HEK293 (cell line): ENCODE results near the gene MMD2.

Experiments
- SCRT2 ChIP-seq: fragments of 450-650 bp; formaldehyde crosslinking; IDR thresholded peaks from 2 replicates; pipeline ENCODE4 v1.5.1; 2016; ENCODE audit warnings: missing biosample characterization, missing genetic modification characterization
- ZNF311 ChIP-seq: fragments of 450-650 bp; formaldehyde crosslinking; IDR thresholded peaks from 2 replicates; pipeline ENCODE4 v1.5.1; 2017; ENCODE audit warnings: missing biosample characterization, missing genetic modification characterization, borderline replicate concordance
- TF ChIP-seq, protein P1 (sequence below): fragments of 450-650 bp; formaldehyde crosslinking; IDR thresholded peaks from 2 replicates; pipeline ENCODE4 v1.5.1; 2016; ENCODE audit warnings: missing biosample characterization, missing genetic modification characterization
- TF ChIP-seq, protein P2 (sequence below): fragments of 450-650 bp; formaldehyde crosslinking; conservative IDR thresholded peaks from 2 replicates; pipeline ENCODE4 v1.5.1; 2016; ENCODE audit warnings: low read depth, missing biosample characterization, missing genetic modification characterization

DNA sequence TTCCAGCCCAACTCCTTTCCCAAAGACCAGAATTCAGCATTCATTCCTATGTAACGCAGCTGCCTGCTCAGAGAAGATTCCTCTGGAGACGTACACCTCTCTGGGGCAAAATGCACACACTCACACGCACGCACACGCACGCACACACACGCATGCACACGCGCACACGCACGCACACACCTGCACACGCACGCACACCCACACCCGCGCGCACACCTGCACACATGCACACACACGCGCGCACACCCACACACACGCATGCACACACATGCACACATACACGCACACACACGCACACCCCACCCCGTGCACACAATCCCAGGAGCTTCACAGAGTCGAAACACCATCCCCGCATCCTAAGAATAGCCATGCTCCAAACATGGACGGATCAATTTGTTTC is 13.0 kb downstream of the MMD2 start:
- TF ChIP-seq, protein P1, sequence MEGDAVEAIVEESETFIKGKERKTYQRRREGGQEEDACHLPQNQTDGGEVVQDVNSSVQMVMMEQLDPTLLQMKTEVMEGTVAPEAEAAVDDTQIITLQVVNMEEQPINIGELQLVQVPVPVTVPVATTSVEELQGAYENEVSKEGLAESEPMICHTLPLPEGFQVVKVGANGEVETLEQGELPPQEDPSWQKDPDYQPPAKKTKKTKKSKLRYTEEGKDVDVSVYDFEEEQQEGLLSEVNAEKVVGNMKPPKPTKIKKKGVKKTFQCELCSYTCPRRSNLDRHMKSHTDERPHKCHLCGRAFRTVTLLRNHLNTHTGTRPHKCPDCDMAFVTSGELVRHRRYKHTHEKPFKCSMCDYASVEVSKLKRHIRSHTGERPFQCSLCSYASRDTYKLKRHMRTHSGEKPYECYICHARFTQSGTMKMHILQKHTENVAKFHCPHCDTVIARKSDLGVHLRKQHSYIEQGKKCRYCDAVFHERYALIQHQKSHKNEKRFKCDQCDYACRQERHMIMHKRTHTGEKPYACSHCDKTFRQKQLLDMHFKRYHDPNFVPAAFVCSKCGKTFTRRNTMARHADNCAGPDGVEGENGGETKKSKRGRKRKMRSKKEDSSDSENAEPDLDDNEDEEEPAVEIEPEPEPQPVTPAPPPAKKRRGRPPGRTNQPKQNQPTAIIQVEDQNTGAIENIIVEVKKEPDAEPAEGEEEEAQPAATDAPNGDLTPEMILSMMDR (tag by site-specific recombination), result no peak
- TF ChIP-seq SCRT2 (tag by site-specific recombination), result no peak
- TF ChIP-seq, protein P2, sequence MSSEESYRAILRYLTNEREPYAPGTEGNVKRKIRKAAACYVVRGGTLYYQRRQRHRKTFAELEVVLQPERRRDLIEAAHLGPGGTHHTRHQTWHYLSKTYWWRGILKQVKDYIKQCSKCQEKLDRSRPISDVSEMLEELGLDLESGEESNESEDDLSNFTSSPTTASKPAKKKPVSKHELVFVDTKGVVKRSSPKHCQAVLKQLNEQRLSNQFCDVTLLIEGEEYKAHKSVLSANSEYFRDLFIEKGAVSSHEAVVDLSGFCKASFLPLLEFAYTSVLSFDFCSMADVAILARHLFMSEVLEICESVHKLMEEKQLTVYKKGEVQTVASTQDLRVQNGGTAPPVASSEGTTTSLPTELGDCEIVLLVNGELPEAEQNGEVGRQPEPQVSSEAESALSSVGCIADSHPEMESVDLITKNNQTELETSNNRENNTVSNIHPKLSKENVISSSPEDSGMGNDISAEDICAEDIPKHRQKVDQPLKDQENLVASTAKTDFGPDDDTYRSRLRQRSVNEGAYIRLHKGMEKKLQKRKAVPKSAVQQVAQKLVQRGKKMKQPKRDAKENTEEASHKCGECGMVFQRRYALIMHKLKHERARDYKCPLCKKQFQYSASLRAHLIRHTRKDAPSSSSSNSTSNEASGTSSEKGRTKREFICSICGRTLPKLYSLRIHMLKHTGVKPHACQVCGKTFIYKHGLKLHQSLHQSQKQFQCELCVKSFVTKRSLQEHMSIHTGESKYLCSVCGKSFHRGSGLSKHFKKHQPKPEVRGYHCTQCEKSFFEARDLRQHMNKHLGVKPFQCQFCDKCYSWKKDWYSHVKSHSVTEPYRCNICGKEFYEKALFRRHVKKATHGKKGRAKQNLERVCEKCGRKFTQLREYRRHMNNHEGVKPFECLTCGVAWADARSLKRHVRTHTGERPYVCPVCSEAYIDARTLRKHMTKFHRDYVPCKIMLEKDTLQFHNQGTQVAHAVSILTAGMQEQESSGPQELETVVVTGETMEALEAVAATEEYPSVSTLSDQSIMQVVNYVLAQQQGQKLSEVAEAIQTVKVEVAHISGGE (tag by site-specific recombination), result no peak
- TF ChIP-seq ZNF311, result no peak
